HCEC 1CT (cell line): ENCODE data around the gene SLC22A1.

Source experiments
- DNase-seq: peaks from one replicate; pipeline ENCODE4 v3.0.0-alpha.2; 2017

The SLC22A1 gene

DNA sequence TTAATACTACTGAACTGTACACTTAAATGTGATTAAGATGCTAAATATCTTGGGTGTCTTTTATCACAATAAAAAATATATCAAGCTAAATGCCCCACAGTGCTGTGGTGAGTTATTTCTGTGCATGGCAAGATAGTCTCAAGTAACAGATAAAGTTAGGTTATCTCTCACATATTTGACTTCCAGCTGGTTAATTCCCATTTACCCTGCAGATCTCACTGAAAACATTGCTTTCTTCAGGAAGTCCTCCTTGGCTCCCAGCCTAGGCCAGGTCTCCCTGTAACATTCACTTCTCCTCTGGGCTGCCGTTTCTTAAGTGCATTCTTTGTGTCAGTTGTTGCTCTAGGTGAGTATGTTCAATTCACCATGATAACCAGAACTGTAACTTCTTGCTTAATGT lies 59.1 kb downstream of the SLC22A1 start:
- no peak for DNase-seq

GRCh38 chr6:160188773-160189172 lies 67.2 kb downstream of the SLC22A1 start:
- DNase-seq = no peak

- DNase-seq = no peak
Observed at GRCh38 chr6:160190081-160190480, 68.5 kb downstream of the SLC22A1 start.

GRCh38 chr6:160190973-160191372 lies 69.4 kb downstream of the SLC22A1 start:
- no peak for DNase-seq

- DNase-seq = no peak
Observed at GRCh38 chr6:160192840-160193239, 71.2 kb downstream of the SLC22A1 start.

GRCh38 chr6:160194808-160195207 lies 73.2 kb downstream of the SLC22A1 start:
- no peak for DNase-seq

DNA sequence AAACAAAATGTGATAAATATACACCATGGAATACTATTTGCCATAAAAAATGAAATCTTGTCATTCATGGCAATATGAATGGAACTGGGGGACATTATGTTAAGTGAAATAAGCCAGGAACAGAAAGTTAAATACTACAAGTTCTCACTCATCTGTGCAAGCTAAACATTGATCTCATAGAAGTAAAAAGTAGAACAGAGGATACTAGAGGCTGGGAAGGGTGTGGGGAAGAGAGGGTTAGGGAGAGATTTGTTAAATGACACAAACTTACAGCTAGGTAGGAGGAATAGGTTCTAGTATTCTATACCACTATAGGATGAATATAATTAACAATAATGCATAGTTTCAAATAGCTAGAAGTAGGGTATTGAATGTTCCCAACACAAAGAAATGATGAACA lies 76.0 kb downstream of the SLC22A1 start:
- DNase-seq = no peak

- DNase-seq = no peak
Observed at GRCh38 chr6:160198606-160199211, 77.1 kb downstream of the SLC22A1 start.

DNA sequence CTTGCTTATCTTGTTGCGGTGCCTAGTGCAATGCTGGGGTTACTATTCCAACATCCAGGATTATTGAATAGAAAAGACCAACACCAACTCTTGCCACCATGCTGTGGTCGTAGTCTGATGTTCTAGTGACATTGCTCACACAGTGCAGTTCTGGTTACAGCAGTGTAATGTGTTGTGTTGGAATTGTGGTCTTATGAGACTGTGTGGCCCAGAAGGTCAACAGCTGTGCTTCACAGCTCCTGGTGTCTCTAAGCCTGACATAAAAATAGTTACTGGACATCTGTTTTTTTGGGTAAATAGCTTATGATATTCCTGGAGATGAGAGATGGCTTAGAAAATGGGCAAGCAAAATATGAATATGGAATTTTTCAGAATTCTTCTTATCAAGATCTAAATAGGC lies 79.4 kb downstream of the SLC22A1 start:
- DNase-seq = no peak

DNA sequence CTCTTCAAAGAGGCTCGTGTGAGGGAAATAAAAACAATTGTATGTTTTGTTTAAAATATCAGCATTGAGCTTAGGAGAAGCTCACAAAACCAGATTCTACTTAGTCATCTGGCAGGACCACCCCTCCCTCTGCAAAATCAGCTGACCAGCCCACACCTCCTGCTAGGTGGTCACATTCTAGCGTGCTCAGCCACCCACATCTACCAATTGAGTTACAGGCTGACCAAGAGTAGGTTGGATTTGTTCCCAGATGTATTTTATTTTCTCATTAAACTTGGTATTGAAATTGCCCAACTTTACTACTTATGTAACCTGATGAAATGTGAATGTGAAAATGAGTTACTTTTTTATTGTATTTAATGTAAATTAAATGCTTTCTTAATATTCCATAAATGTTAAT lies 80.8 kb downstream of the SLC22A1 start:
- DNase-seq = no peak

DNA sequence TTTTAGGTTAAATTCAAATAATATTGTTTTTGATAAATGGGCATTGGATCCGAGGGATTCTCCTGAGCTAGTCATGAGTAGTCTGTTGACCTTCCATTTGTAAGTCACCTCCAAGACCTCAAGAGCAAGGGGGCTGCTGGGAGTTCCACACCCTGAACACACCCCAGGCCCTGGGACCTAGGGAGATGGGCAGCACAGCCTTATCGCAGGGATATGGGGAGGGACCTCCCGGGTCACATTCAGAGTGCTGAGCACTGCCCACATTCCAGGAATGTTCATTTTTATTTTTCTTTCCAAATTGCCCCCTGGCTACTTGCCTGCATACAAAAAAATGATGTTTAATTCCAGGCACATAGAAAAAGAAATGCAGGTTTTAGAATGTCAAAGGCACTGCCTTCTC lies 81.5 kb downstream of the SLC22A1 start:
- no peak for DNase-seq

DNA sequence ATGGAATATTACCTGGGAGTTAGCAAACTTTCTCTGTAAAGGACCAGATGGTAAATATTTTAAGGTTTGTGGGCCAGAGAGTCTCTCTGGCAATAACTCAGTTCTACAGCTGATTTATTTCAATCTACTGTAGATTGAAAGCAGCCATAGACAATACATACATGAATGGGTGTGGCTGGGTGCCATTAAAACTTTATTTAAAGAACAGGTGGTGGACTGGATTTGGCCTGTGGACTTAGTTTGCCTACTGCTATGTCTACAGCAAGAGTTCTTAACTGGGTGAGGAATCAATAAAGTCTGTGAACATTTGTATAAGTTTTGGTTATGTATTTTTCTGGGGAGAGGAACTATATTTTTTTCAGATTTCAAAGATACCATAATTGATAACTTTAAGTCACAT lies 81.9 kb downstream of the SLC22A1 start:
- no peak for DNase-seq

GRCh38 chr6:160203953-160204352 lies 82.3 kb downstream of the SLC22A1 start:
- DNase-seq = no peak

- no peak for DNase-seq
Observed at GRCh38 chr6:160204710-160205109, 83.1 kb downstream of the SLC22A1 start.

GRCh38 chr6:160207618-160208017 lies 86.0 kb downstream of the SLC22A1 start:
- no peak for DNase-seq
